ENCODE data around the gene RCAN2.

- TF ChIP-seq CTCF (IDR thresholded peaks at IDR 0.05) = no peak
- TF ChIP-seq EP300 (IDR thresholded peaks at IDR 0.05) = no peak
- TF ChIP-seq POLR2AphosphoS5 (IDR thresholded peaks at IDR 0.05) = no peak
- TF ChIP-seq POLR2A (IDR thresholded peaks at IDR 0.05; ENCODE audit: low read depth) = no peak
These were observed 39.9 kb downstream of the RCAN2 start for GRCh38 chr6:46451343-46451742.

Measured in esophagus muscularis mucosa (tissue), 4 donors.